Measurements from ENCODE around the gene DENND2C.

- TF ChIP-seq CTCF (IDR thresholded peaks at IDR 0.05) (no peak), EZH2 (IDR thresholded peaks at IDR 0.05) (no peak), EZH2phosphoT487 (IDR thresholded peaks at IDR 0.05) (no peak)
These were observed 30.3 kb upstream of the DENND2C start for GRCh38 chr1:114700036-114700600.

All from neural progenitor cell (in vitro differentiated cells).